T-cell (primary cell): ENCODE measurements around the gene RTL1. TPM values are rescaled to one million over a fixed set of nuclear protein-coding genes. Genes with fewer than 3 reads are reported as not detected.

Experiments used
- ATAC-seq, 4 experiments: fragments of 200-7000 bp in 3 of 4; fragments of 150-1000 bp in 1 of 4; cut with Tn5 transposase; replicated peaks in 1 of 4; 1 replicate in 3 of 4; 2 replicates in 1 of 4; pipeline ENCODE4 v1.10.0; 2021; ENCODE audit warnings: moderate library complexity in 3 of 4, mild to moderate bottlenecking in 2 of 4, moderate number of reproducible peaks in 1 of 4
- CTCF ChIA-PET, 2 donors: fragments of 300-600 bp; sonication (Branson Sonifier 250); formaldehyde crosslinking; loops; one replicate each; lab custom pipeline; 2022; ENCODE audit warnings: antibody characterized with exemption in 2 of 2; lab: Charles Lee
- POLR2A ChIA-PET, 2 donors: fragments of 300-600 bp; sonication (Branson Sonifier 250); formaldehyde crosslinking; loops; one replicate each; lab custom pipeline; 2022; ENCODE audit warnings: antibody characterized with exemption in 2 of 2; lab: Charles Lee
- DNase-seq, 35 experiments: peaks; one replicate each; pipeline versions ENCODE4 v3.0.0 to v3.0.0-alpha.2; 2013 to 2023
- H3K27ac ChIP-seq: one replicate; pipeline ENCODE4 v1.5.1; 2013; ENCODE audit warnings: low read length
- H3K27me3 ChIP-seq, 2 experiments: replicated peaks in 1 of 2; 1 replicate in 1 of 2; 2 replicates in 1 of 2; pipeline versions ENCODE4 v1.6.1 to v1.7.0; 2013; ENCODE audit warnings: low read length in 1 of 2, mixed read lengths in 1 of 2; ENCODE audit not compliant: control insufficient read depth in 2 of 2, insufficient read depth in 2 of 2; ENCODE audit errors: extremely low read depth in 1 of 2
- H3K36me3 ChIP-seq, 2 donors: 1 replicate in 1 of 2; 2 replicates in 1 of 2; pipeline versions ENCODE4 v1.6.1 to v1.7.0; 2013; ENCODE audit warnings: low read length in 1 of 2; ENCODE audit not compliant: control insufficient read depth in 2 of 2, insufficient read depth in 1 of 2; ENCODE audit errors: extremely low read depth in 1 of 2
- H3K4me1 ChIP-seq, 2 experiments: 1 replicate in 1 of 2; 2 replicates in 1 of 2; pipeline versions ENCODE4 v1.6.1 to v1.7.0; 2013; ENCODE audit warnings: low read length in 2 of 2, mixed read lengths in 1 of 2; ENCODE audit not compliant: insufficient read depth in 2 of 2, control insufficient read depth in 1 of 2; ENCODE audit errors: extremely low read depth in 1 of 2
- H3K4me3 ChIP-seq, 2 donors: 1 replicate in 1 of 2; 2 replicates in 1 of 2; pipeline versions ENCODE4 v1.5.1 to v1.7.0; 2013; ENCODE audit warnings: mild to moderate bottlenecking in 2 of 2, low read length in 1 of 2, moderate library complexity in 1 of 2; ENCODE audit not compliant: control insufficient read depth in 1 of 2; ENCODE audit errors: extremely low read depth in 1 of 2
- H3K9me3 ChIP-seq: 2 replicates; pipeline ENCODE4 v1.7.0; 2013
- H3K27ac Mint-ChIP-seq, 2 donors: one replicate each; pipeline ENCODE4 v1.8.0; 2020 to 2021; ENCODE audit warnings: mild to moderate bottlenecking in 2 of 2, mixed read lengths in 2 of 2
- H3K27me3 Mint-ChIP-seq, 2 donors: one replicate each; pipeline ENCODE4 v1.8.0; 2021 to 2022; ENCODE audit warnings: mixed read lengths in 2 of 2
- H3K36me3 Mint-ChIP-seq: one replicate; pipeline ENCODE4 v1.8.0; 2021; ENCODE audit warnings: mixed read lengths
- H3K4me1 Mint-ChIP-seq, 3 donors: one replicate each; pipeline ENCODE4 v1.8.0; 2020 to 2022; ENCODE audit warnings: mixed read lengths in 3 of 3, mild to moderate bottlenecking in 1 of 3
- H3K4me3 Mint-ChIP-seq, 3 donors: one replicate each; pipeline ENCODE4 v1.8.0; 2020 to 2022; ENCODE audit warnings: mild to moderate bottlenecking in 3 of 3, mixed read lengths in 3 of 3, moderate library complexity in 3 of 3
- H3K9me3 Mint-ChIP-seq, 3 donors: one replicate each; pipeline ENCODE4 v1.8.0; 2020 to 2022; ENCODE audit warnings: mixed read lengths in 3 of 3
- WGBS: methylation state at CpG from one replicate; pipeline ENCODE4 v1.1.5; 2013; ENCODE audit warnings: missing lambda C conversion rate; ENCODE audit not compliant: insufficient coverage; 5-methylcytosine and 5-hydroxymethylcytosine counted together
- total RNA-seq, 35 experiments: library from RNA in 6 of 35; stranded (reverse) in 6 of 35; fragments of 120-200 nt in 1 of 35; gene quantifications; one replicate each; pipeline versions ENCODE4 v1.2.1 to v1.2.4 and lab custom pipeline; 2013 to 2026

RTL1 gene
- total RNA-seq, 5 donors from 2014 or later (not counting 1 experiment from before 2014, with no cell fraction given): not detected

DNA sequence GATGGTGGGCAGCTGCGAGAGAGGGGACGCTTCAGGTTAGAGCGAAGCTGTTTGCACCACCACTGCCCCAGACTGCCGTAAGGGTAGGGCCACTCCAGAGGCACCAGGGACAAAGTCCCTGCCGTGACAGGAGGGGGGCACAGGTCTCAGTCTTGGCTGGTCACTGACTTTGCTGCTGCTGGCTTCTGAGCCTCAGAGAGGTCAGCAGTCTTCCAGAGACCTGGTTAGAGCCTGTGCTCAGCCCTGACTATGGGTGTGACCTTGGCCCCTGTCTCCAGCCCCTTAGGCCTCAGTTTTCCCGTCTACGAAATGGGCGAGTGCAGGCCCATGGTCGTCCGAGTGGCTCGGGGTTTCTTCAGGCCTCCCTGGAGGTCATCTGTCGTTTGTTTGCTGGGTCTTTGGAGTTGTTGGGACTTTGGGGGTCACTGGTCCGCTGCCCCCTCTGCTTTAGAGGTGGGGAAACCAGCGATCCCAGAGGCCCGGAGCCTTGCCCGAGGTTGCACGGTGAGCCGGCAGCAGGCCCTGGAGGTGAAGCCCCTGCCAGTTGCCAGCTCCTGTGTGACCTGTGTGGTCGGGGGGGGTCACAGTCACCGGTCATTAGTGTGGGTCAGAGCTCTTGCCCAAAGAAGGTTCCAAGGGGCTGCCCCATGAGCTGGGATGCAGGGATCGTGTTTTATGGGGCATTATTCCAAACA lies 62.3 kb downstream of the RTL1 start:
- CTCF ChIA-PET: no interaction called here
- H3K9me3 Mint-ChIP-seq: no peaks in the 10 kb centered on the region
- Histone ChIP-seq H3K27me3 (peaks cover 0 to 37% of the 10 kb centered on the region in 2 experiments), H3K4me3 (no peak overlapping the region), H3K36me3 (no peaks in the 10 kb centered on the region), H3K27ac (no peak overlapping the region), H3K4me1 (no peaks in the 10 kb centered on the region), H3K9me3 (no peaks in the 10 kb centered on the region)
- H3K36me3 Mint-ChIP-seq: no peaks in the 10 kb centered on the region
- POLR2A ChIA-PET: no interaction called here
- H3K27me3 Mint-ChIP-seq: peaks cover 0 to 8% of the 10 kb centered on the region in 2 donors
- ATAC-seq: no peak
- H3K27ac Mint-ChIP-seq: no peak overlapping the region
- no peak for DNase-seq
- H3K4me3 Mint-ChIP-seq: no peak overlapping the region
- H3K4me1 Mint-ChIP-seq: no peaks in the 10 kb centered on the region
- 79% methylated on average over 18 of the region's 21 CpGs for WGBS

DNA sequence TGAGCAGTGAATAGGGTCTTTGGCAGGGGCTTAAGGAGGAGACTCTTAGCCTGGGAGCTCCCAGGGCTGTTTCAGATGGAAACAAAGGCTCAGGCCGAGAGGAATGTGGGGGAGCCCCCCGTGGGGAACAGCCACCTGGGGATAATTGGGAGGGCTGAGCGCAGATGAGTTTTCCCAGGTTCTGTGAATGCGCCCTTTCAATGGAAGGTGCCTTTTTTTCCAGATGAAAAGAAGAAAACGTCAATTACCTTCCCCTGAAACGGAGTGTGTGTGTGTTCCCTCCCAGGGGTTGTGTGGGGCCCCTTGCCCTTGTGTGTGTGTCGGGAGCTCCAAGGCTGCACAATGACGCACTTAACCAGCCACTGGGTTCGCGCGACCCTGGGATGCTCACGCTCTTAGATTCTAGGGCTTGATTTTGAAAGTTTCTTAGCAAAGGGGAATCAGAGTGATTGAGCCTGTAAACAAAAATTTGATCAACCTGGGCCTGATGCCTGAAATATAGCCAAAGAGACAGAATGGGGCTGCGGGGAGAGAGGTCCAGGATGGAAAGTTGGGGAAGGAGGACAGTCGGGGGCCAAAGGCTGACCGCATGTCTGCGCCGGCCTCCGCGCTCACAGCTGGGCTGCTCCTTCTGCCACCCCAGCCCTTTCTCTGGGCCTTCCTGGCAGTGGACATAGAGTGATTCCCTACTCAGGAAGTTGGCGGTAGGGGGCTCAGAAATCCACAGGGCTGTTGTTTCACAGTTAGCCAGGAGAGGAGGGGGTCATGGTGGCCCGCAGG lies 63.0 kb downstream of the RTL1 start:
- no peak for DNase-seq
- POLR2A ChIA-PET: no interaction called here
- H3K27ac Mint-ChIP-seq: no peak overlapping the region

DNA sequence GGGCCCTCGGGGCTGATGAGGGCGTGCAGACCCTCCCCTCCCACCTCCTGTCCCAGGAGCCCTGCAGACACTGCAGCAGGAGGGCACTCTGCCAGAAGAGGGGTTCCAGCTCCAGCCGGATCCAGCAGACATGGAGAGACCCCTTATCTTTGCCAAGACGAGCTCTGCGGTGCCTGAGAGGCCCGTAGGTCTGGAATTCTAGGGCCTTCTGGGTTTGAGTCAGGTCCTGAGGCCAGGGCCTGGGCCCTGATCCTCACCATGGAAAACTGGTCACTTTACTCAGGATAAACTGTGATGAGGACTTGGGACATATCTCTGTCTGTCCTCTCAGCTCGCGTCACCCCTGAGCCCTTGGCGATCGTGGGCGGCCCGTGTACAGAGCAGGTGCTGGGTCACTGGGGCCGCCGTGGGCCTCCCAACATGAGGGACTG lies 63.8 kb downstream of the RTL1 start:
- H3K36me3 Mint-ChIP-seq: no peaks in the 10 kb centered on the region
- H3K27ac Mint-ChIP-seq: no peak overlapping the region
- Histone ChIP-seq H3K4me1 (no peaks in the 10 kb centered on the region), H3K27ac (no peak overlapping the region), H3K4me3 (no peak overlapping the region), H3K27me3 (peaks cover 0 to 52% of the 10 kb centered on the region in 2 experiments), H3K36me3 (no peaks in the 10 kb centered on the region), H3K9me3 (no peaks in the 10 kb centered on the region)
- no peaks in the 10 kb centered on the region for H3K9me3 Mint-ChIP-seq
- H3K4me1 Mint-ChIP-seq: no peaks in the 10 kb centered on the region
- ATAC-seq (no peak), DNase-seq (no peak)
- ChIA-PET POLR2A (no interaction called here), CTCF (no interaction called here)
- 93% methylated on average over 5 of the region's 14 CpGs for WGBS
- peaks cover 4 to 17% of the 10 kb centered on the region in 2 donors for H3K27me3 Mint-ChIP-seq
- no peak overlapping the region for H3K4me3 Mint-ChIP-seq

More for the DNA sequence above, 63.0 kb downstream of the RTL1 start:
- no peaks in the 10 kb centered on the region for H3K9me3 ChIP-seq
- H3K9me3 Mint-ChIP-seq: no peaks in the 10 kb centered on the region
- CTCF ChIA-PET: no interaction called here
- H3K27me3 Mint-ChIP-seq: peaks cover 1 to 15% of the 10 kb centered on the region in 2 donors
- no peaks in the 10 kb centered on the region for H3K36me3 Mint-ChIP-seq
- no peaks in the 10 kb centered on the region for H3K4me1 Mint-ChIP-seq
- no peaks in the 10 kb centered on the region for H3K4me1 ChIP-seq
- WGBS: 91% methylated on average over 19 of the region's 21 CpGs
- no peak overlapping the region for H3K4me3 ChIP-seq
- no peak for ATAC-seq
- H3K36me3 ChIP-seq: no peaks in the 10 kb centered on the region
- peaks cover 0 to 44% of the 10 kb centered on the region in 2 experiments for H3K27me3 ChIP-seq
- H3K4me3 Mint-ChIP-seq: no peak overlapping the region
- no peak overlapping the region for H3K27ac ChIP-seq

DNA sequence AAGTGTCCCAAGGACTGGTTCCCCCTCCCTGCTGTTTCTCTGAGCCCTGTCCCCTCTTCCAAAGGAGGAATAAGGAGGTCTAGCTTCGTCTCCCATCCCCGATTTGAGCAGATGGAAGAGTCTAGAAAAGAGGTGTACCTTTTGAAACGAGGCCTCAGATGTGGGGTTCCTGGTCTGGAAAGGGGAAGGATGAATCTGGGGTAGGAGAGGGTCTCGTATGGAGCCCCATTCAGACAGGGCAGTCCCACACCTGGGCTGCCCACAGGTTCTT lies 64.3 kb downstream of the RTL1 start:
- CTCF ChIA-PET: no interaction called here
- 72% methylated on average over 3 of the region's 4 CpGs for WGBS
- Histone ChIP-seq H3K9me3 (no peaks in the 10 kb centered on the region), H3K4me3 (no peak overlapping the region), H3K27me3 (peaks cover 0 to 55% of the 10 kb centered on the region in 2 experiments), H3K4me1 (no peaks in the 10 kb centered on the region), H3K27ac (no peak overlapping the region), H3K36me3 (no peaks in the 10 kb centered on the region)
- Mint-ChIP-seq H3K4me1 (no peaks in the 10 kb centered on the region), H3K36me3 (no peaks in the 10 kb centered on the region), H3K9me3 (no peaks in the 10 kb centered on the region), H3K4me3 (no peak overlapping the region), H3K27ac (no peak overlapping the region), H3K27me3 (peaks cover 4 to 19% of the 10 kb centered on the region in 2 donors)
- DNase-seq: no peak
- POLR2A ChIA-PET: no interaction called here
- ATAC-seq: no peak

DNA sequence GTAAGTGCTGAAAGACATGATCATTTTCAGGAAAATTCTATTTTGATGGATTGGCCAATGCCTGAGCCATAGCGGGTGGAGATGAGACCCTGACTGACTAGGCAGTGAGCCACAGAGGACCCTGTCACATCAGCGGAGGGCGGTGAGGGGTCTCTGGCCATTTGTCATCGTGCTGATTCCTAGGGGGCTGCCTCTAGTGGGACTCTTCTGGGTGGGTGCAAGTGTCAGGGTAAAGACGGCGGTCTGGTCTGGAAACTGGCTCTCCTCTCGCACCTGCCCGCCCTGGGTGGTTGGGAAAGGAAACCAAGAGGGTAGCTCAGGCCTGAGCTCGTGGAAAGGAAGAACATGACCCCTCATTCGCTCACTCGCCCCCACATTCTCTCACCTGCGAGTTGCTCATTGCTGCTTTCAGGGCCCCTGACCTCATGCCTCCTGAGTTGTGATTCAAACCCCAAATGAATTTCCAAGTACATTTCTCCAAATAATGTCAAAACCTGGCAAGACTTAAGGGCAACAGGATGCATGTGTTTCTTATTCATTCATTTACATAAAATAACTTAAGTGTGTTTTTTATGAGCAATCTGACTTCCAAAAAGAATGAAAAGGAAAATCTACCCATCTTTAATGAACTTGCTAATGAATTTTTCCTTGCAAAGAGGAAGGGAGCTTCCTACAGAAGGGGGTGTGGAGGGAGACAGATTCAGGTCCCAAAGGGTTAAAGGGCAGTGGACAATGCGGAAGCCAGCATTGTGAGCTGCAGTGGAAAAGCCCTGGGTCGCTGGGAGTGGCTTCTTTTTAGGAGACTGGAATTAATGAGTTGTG lies 64.8 kb downstream of the RTL1 start:
- 73% methylated on average over 7 of the region's 14 CpGs for WGBS
- ATAC-seq: no peak
- H3K36me3 Mint-ChIP-seq: no peaks in the 10 kb centered on the region
- no peak overlapping the region for H3K27ac Mint-ChIP-seq
- no peaks in the 10 kb centered on the region for H3K4me1 Mint-ChIP-seq
- H3K27ac ChIP-seq: no peak overlapping the region
- H3K27me3 Mint-ChIP-seq: peaks cover 4 to 23% of the 10 kb centered on the region in 2 donors
- CTCF ChIA-PET: no interaction called here
- no peaks in the 10 kb centered on the region for H3K9me3 Mint-ChIP-seq
- DNase-seq: no peak
- H3K4me1 ChIP-seq: no peaks in the 10 kb centered on the region
- H3K9me3 ChIP-seq: no peaks in the 10 kb centered on the region
- H3K4me3 ChIP-seq: no peak overlapping the region
- no peak overlapping the region for H3K4me3 Mint-ChIP-seq
- no peaks in the 10 kb centered on the region for H3K36me3 ChIP-seq
- POLR2A ChIA-PET: no interaction called here
- peaks cover 0 to 55% of the 10 kb centered on the region in 2 experiments for H3K27me3 ChIP-seq

DNA sequence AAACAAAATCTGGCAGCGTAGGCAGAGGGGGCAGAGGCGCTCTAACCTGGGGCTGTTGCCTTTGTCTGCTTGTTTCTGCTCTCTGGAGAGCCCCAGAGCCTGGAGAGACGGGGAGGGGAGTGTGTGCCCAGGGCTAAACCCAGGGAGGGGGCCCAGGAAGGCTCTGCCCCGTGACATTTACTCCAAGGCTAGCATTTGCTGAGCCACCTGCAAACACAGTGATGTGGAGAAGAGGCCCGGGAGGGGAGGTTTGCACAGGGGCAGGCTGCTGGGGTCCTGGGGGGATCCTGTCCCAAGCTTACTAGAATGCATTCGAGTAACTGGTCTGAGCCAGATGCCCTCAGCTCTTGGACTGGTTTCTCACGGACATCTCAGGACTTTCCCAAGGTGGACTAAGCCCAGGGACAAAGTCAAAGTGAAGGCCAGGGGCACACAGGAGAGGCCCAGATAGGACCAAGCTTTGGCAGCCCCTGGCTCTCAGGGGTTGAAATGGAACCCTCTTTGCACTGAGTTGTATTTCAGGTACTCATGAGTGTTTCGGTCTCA lies 65.6 kb downstream of the RTL1 start:
- Mint-ChIP-seq H3K27ac (no peak overlapping the region), H3K36me3 (no peaks in the 10 kb centered on the region), H3K4me1 (no peaks in the 10 kb centered on the region), H3K9me3 (no peaks in the 10 kb centered on the region), H3K27me3 (peaks cover 8 to 23% of the 10 kb centered on the region in 2 donors), H3K4me3 (no peak overlapping the region)
- no peaks in the 10 kb centered on the region for H3K4me1 ChIP-seq
- ATAC-seq (no peak), DNase-seq (no peak)
- no peak overlapping the region for H3K4me3 ChIP-seq
- no peak overlapping the region for H3K27ac ChIP-seq
- no peaks in the 10 kb centered on the region for H3K9me3 ChIP-seq
- ChIA-PET POLR2A (no interaction called here), CTCF (no interaction called here)
- peaks cover 0 to 53% of the 10 kb centered on the region in 2 experiments for H3K27me3 ChIP-seq
- WGBS: 77% methylated on average over 8 of the region's 8 CpGs
- no peaks in the 10 kb centered on the region for H3K36me3 ChIP-seq
